CD4-positive, alpha-beta T cell treated with Interleukin-4 for 1 hour (primary cell): ENCODE data around the gene SUV39H2.
"Not testable (repeated sequence)": the region's sequence is repeated elsewhere in the genome, so short reads cannot be mapped to it uniquely, and the experiment has no call there.

Experiments
- DNase-seq, 2 donors: peaks; one replicate each; pipeline ENCODE4 v3.0.0-alpha.2; 2020 to 2022

The SUV39H2 gene

GRCh38 chr10:14878266-14879123, at the start of gene SUV39H2:
SUV39H2 (plus strand) TSS chr10:14878866; CDS start chr10:14878889, 23 bp downstream.
- DNase-seq, result peak; percentile 93 to 94

- no peak for DNase-seq
These were observed 45.6 kb upstream of the SUV39H2 start for GRCh38 chr10:14833106-14833505.

- DNase-seq, result no peak
These were observed 42.5 kb upstream of the SUV39H2 start for GRCh38 chr10:14836208-14836607.

- DNase-seq, result no peak
These were observed 41.5 kb upstream of the SUV39H2 start for GRCh38 chr10:14837003-14837756.

GRCh38 chr10:14837757-14838581, 40.7 kb upstream of the SUV39H2 start, which contains the start of the genes CDNF, HSPA14 and MSANTD7:
CDNF (minus strand) TSS chr10:14838037; CDS start chr10:14837946, 91 bp downstream.
HSPA14 (plus strand) TSS chr10:14838306; CDS start chr10:14838403, 97 bp downstream.
MSANTD7 (plus strand) TSS chr10:14838306; CDS start chr10:14842285, 3,979 bp downstream.
- DNase-seq, result peak; percentile 99

- DNase-seq, result peak; percentile 16 to 23
These were observed 39.9 kb upstream of the SUV39H2 start for GRCh38 chr10:14838582-14839304.

GRCh38 chr10:14839305-14839695, 39.4 kb upstream of the SUV39H2 start:
- DNase-seq, result no peak

GRCh38 chr10:14840178-14840577, 38.5 kb upstream of the SUV39H2 start:
- no peak for DNase-seq

GRCh38 chr10:14843327-14843988, 35.2 kb upstream of the SUV39H2 start:
- DNase-seq, result no peak

GRCh38 chr10:14844948-14845347, 33.7 kb upstream of the SUV39H2 start:
- DNase-seq, result no peak

- DNase-seq, result no peak
These were observed 26.4 kb upstream of the SUV39H2 start for GRCh38 chr10:14852236-14852635.

- no peak for DNase-seq
These were observed 23.2 kb upstream of the SUV39H2 start for GRCh38 chr10:14855453-14855852.

- no peak for DNase-seq
These were observed 20.2 kb upstream of the SUV39H2 start for GRCh38 chr10:14858338-14858960.

- DNase-seq, result no peak
These were observed 19.6 kb upstream of the SUV39H2 start for GRCh38 chr10:14859043-14859442.

GRCh38 chr10:14859775-14860174, 18.9 kb upstream of the SUV39H2 start:
- DNase-seq, result no peak

GRCh38 chr10:14860791-14861190, 17.9 kb upstream of the SUV39H2 start:
- DNase-seq, result no peak

GRCh38 chr10:14864466-14864865, 14.2 kb upstream of the SUV39H2 start:
- not testable (repeated sequence) for DNase-seq

GRCh38 chr10:14864871-14865270, 13.8 kb upstream of the SUV39H2 start:
- not testable (repeated sequence) for DNase-seq

- no peak for DNase-seq
These were observed 5.4 kb upstream of the SUV39H2 start for GRCh38 chr10:14873090-14873760.

- no peak for DNase-seq
These were observed 2.7 kb upstream of the SUV39H2 start for GRCh38 chr10:14875941-14876340.
